ENCODE data around the gene POGZ. TPM values are rescaled to one million over a fixed set of nuclear protein-coding genes. Genes with fewer than 3 reads are reported as not detected.

Gene POGZ
- total RNA-seq, 1 donor from 2014 or later = 105 TPM

DNA sequence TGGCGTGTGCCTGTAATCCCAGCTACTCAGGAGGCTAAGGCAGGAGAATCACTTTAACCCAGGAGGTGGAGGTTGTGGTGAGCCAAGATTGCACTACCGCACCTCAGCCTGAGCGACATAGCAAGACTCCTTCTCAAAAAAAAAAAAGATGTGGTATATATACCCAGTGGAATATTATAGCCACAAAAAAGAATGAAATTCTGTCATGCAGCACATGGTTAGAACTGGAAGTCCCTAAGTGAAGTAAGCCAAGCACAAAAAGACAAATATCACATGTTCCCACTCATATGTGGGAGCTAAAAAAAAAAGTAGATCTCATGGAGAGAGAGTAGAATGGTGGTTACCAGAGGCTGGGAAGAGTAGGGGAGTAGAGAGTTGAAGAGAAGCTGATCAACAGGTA lies 41.2 kb downstream of the POGZ start:
- Mint-ChIP-seq H3K4me1 (ENCODE audit: unreplicated experiment) (no peaks in the 10 kb centered on the region), H3K4me3 (ENCODE audit: unreplicated experiment) (no peak overlapping the region), H3K9me3 (ENCODE audit: unreplicated experiment) (no peaks in the 10 kb centered on the region), H3K36me3 (ENCODE audit: unreplicated experiment) (peaks cover 48% of the 10 kb centered on the region), H3K27me3 (ENCODE audit: unreplicated experiment) (no peaks in the 10 kb centered on the region), H3K27ac (ENCODE audit: unreplicated experiment) (no peak overlapping the region)
- TF ChIP-seq, protein P1, sequence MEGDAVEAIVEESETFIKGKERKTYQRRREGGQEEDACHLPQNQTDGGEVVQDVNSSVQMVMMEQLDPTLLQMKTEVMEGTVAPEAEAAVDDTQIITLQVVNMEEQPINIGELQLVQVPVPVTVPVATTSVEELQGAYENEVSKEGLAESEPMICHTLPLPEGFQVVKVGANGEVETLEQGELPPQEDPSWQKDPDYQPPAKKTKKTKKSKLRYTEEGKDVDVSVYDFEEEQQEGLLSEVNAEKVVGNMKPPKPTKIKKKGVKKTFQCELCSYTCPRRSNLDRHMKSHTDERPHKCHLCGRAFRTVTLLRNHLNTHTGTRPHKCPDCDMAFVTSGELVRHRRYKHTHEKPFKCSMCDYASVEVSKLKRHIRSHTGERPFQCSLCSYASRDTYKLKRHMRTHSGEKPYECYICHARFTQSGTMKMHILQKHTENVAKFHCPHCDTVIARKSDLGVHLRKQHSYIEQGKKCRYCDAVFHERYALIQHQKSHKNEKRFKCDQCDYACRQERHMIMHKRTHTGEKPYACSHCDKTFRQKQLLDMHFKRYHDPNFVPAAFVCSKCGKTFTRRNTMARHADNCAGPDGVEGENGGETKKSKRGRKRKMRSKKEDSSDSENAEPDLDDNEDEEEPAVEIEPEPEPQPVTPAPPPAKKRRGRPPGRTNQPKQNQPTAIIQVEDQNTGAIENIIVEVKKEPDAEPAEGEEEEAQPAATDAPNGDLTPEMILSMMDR (IDR thresholded peaks at IDR 0.05) = no peak
- no peak for DNase-seq (ENCODE audit: extremely low spot score, unreplicated experiment)

DNA sequence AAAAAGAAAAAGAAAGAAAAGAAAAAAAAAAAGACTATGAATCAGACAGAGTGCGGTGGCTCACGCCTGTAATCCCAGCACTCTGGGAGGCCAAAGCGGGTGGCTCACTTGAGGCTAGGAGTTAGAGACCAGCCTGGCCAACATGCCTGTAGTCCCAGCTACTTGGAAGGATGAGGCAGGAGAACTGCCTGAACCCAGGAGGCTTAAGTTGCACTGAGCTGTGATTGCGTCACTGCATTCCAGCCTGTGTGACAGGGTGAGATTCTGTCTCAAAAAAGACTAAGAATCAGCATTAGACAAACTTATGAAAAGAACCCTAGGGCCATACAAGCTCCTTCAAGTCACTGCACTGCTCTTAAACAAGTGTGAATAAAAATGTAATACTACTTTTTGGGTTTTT lies 43.1 kb downstream of the POGZ start:
- Mint-ChIP-seq H3K27me3 (ENCODE audit: unreplicated experiment) (no peaks in the 10 kb centered on the region), H3K4me3 (ENCODE audit: unreplicated experiment) (no peak overlapping the region), H3K9me3 (ENCODE audit: unreplicated experiment) (no peaks in the 10 kb centered on the region), H3K4me1 (ENCODE audit: unreplicated experiment) (no peaks in the 10 kb centered on the region), H3K27ac (ENCODE audit: unreplicated experiment) (no peak overlapping the region), H3K36me3 (ENCODE audit: unreplicated experiment) (peaks cover 43% of the 10 kb centered on the region)
- TF ChIP-seq, protein P1 (IDR thresholded peaks at IDR 0.05) = no peak
- DNase-seq (ENCODE audit: extremely low spot score, unreplicated experiment) = no peak

DNA sequence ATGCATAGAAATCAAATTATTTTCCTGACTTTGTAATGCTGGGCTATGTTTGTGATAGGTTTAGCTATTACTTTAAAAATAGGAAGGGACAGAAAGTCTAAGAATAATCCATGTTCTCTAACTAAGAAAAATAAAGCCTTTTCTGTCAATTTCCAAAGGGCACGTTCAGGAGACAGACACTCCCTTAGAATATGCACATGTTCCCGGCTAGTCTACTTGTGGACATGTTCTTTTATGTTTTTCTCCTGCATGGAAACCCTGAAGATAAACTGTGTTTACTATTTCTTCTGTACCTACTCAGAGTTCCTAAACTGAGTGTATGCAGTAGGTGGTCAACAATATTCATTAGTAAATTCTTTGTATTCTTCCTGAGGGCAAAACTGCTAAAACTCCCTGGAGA lies 47.4 kb downstream of the POGZ start:
- H3K4me1 Mint-ChIP-seq (ENCODE audit: unreplicated experiment) = no peaks in the 10 kb centered on the region
- H3K36me3 Mint-ChIP-seq (ENCODE audit: unreplicated experiment) = peaks cover 60% of the 10 kb centered on the region
- DNase-seq (ENCODE audit: extremely low spot score, unreplicated experiment) = no peak
- no peak overlapping the region for H3K27ac Mint-ChIP-seq (ENCODE audit: unreplicated experiment)
- no peaks in the 10 kb centered on the region for H3K9me3 Mint-ChIP-seq (ENCODE audit: unreplicated experiment)
- H3K4me3 Mint-ChIP-seq (ENCODE audit: unreplicated experiment) = no peak overlapping the region
- H3K27me3 Mint-ChIP-seq (ENCODE audit: unreplicated experiment) = no peaks in the 10 kb centered on the region
- TF ChIP-seq, protein P1 (IDR thresholded peaks at IDR 0.05) = no peak

DNA sequence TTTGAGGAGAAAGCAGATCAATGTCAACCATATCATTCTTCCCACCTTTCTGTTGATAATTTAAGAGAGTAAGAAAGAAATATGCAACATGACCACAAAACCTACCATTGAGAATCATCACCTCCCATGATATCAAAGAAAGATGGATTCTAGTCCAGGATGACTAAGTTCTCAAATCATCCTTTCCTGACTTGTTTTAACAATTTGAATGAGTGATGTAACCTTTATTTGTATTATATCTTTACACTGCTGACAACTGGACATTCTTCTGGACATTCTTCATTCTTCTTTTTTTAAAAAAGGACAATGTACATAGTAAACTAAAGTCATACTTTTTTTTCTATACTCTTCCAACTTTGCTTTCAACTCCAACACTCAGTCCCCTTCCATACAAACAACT lies 50.4 kb downstream of the POGZ start:
- H3K4me3 Mint-ChIP-seq (ENCODE audit: unreplicated experiment) = no peak overlapping the region
- no peaks in the 10 kb centered on the region for H3K4me1 Mint-ChIP-seq (ENCODE audit: unreplicated experiment)
- DNase-seq (ENCODE audit: extremely low spot score, unreplicated experiment) = no peak
- TF ChIP-seq, protein P1 (IDR thresholded peaks at IDR 0.05) = no peak
- no peaks in the 10 kb centered on the region for H3K9me3 Mint-ChIP-seq (ENCODE audit: unreplicated experiment)
- no peak overlapping the region for H3K27ac Mint-ChIP-seq (ENCODE audit: unreplicated experiment)
- H3K36me3 Mint-ChIP-seq (ENCODE audit: unreplicated experiment) = peaks cover 61% of the 10 kb centered on the region
- no peaks in the 10 kb centered on the region for H3K27me3 Mint-ChIP-seq (ENCODE audit: unreplicated experiment)

DNA sequence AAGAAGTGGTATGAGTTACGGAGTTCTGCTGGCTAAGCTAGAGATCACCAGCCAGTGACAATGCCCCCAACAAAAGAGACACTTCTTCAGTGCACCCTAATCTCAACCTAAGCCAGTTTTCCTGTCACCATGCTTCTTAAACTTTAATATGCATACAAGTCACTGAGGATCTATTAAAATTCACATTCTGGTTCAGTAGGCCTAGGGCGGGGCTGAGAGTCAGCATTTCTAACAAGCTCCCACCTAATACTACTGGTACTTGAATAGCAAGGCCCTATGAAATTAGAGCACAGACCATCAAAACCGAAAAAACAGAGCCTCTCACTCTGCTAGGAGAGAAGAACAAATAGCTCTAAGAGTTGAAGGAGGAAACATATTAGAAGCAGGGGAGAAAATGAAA lies 52.0 kb downstream of the POGZ start:
- no peaks in the 10 kb centered on the region for H3K27me3 Mint-ChIP-seq (ENCODE audit: unreplicated experiment)
- peaks cover 63% of the 10 kb centered on the region for H3K36me3 Mint-ChIP-seq (ENCODE audit: unreplicated experiment)
- no peak overlapping the region for H3K27ac Mint-ChIP-seq (ENCODE audit: unreplicated experiment)
- TF ChIP-seq, protein P1 (IDR thresholded peaks at IDR 0.05) = no peak
- H3K9me3 Mint-ChIP-seq (ENCODE audit: unreplicated experiment) = no peaks in the 10 kb centered on the region
- DNase-seq (ENCODE audit: extremely low spot score, unreplicated experiment) = no peak
- peaks cover 3% of the 10 kb centered on the region for H3K4me1 Mint-ChIP-seq (ENCODE audit: unreplicated experiment)
- H3K4me3 Mint-ChIP-seq (ENCODE audit: unreplicated experiment) = no peak overlapping the region

Data from osteocyte (in vitro differentiated cells).